AG04449 (cell line): ENCODE results near the gene CRLF1.

ENCODE experiments used
- CTCF ChIA-PET: fragments of 350-600 bp; formaldehyde crosslinking; extraction: SDS; loops from one replicate; lab custom pipeline; 2021; ENCODE audit warnings: antibody characterized with exemption; lab: Yijun Ruan, JAX
- POLR2A ChIA-PET: fragments of 400-600, 350-600 bp; formaldehyde crosslinking; extraction: SDS; loops from one replicate; lab custom pipeline; 2020; ENCODE audit warnings: antibody characterized with exemption, inconsistent platforms; lab: Yijun Ruan, JAX
- DNase-seq: peaks from one replicate; pipeline ENCODE4 v3.0.0-alpha.2; 2010; ENCODE audit warnings: low read depth, low spot score
- H3K4me3 ChIP-seq: 2 replicates; pipeline ENCODE4 v1.5.1; 2011; ENCODE audit warnings: low read depth, mild to moderate bottlenecking, control low read depth, low read length
- CTCF ChIP-seq: IDR thresholded peaks from one replicate; pipeline ENCODE4 v1.5.1; 2011; ENCODE audit warnings: mild to moderate bottlenecking, moderate library complexity, low read length, control low read depth, inconsistent platforms; ENCODE audit not compliant: insufficient read depth; ENCODE audit errors: missing control alignments

CRLF1 gene

GRCh38 chr19:18633321-18633720 is 26.7 kb upstream of the CRLF1 start:
- DNase-seq: no peak
- ChIA-PET CTCF (interaction anchor here (1.1 kb wide), 1 partner anchor 214 kb away, joined by 3 read pairs; no protein-coding TSS in a partner anchor), POLR2A (no interaction called here)
- H3K4me3 ChIP-seq: no peak overlapping the region
- no peak for TF ChIP-seq CTCF

- TF ChIP-seq CTCF: no peak
- ChIA-PET POLR2A (no interaction called here), CTCF (interaction anchor here (1.0 to 1.6 kb wide), 5 partner anchors 11 to 218 kb away, joined by 3 to 4 read pairs (median 3); no protein-coding TSS in a partner anchor)
- DNase-seq: no peak
- no peak overlapping the region for H3K4me3 ChIP-seq
These were observed 22.8 kb upstream of the CRLF1 start for GRCh38 chr19:18629166-18630088.

- no peak for TF ChIP-seq CTCF
- ChIA-PET CTCF (no interaction called here), POLR2A (no interaction called here)
- no peak for DNase-seq
- no peak overlapping the region for H3K4me3 ChIP-seq
These were observed 20.3 kb upstream of the CRLF1 start for GRCh38 chr19:18626906-18627305.

- no peak for DNase-seq
- no peak for TF ChIP-seq CTCF
- ChIA-PET CTCF (interaction anchor here (1.2 to 1.3 kb wide), 2 partner anchors 32 to 33 kb away, joined by 4 read pairs; no protein-coding TSS in a partner anchor), POLR2A (no interaction called here)
- H3K4me3 ChIP-seq: no peak overlapping the region
These were observed 14.3 kb upstream of the CRLF1 start for GRCh38 chr19:18620902-18621301.

- no peak overlapping the region for H3K4me3 ChIP-seq
- ChIA-PET POLR2A (interaction anchor here (0.7 kb wide), 1 partner anchor 718 kb away, joined by 4 read pairs; no protein-coding TSS in a partner anchor), CTCF (interaction anchor here (0.9 to 1.3 kb wide), 3 partner anchors 26 to 32 kb away, joined by 3 to 4 read pairs (median 4); no protein-coding TSS in a partner anchor)
- DNase-seq: no peak
- no peak for TF ChIP-seq CTCF
These were observed 13.7 kb upstream of the CRLF1 start for GRCh38 chr19:18620311-18620710.

GRCh38 chr19:18618236-18618635 is 11.6 kb upstream of the CRLF1 start:
- ChIA-PET POLR2A (no interaction called here), CTCF (no interaction called here)
- DNase-seq: no peak
- TF ChIP-seq CTCF: no peak
- no peak overlapping the region for H3K4me3 ChIP-seq
